SK-N-SH (cell line): ENCODE measurements around the gene ARG2.

Experiments
- CTCF ChIP-seq: fragments of 200-600 bp; sonication (generic); IDR thresholded peaks from 2 replicates; pipeline ENCODE4 v1.6.1; 2017; ENCODE audit warnings: antibody characterized with exemption, mild to moderate bottlenecking, moderate library complexity
- EZH2phosphoT487 ChIP-seq: fragments of 200-600 bp; sonication (generic); IDR thresholded peaks from 2 replicates; pipeline ENCODE4 v1.6.1; 2017; ENCODE audit warnings: low read depth, mixed run types, mild to moderate bottlenecking, antibody characterized with exemption, moderate library complexity, borderline replicate concordance
- FOXM1 ChIP-seq: IDR thresholded peaks from 2 replicates; pipeline ENCODE4 v1.4.0; 2012; ENCODE audit warnings: low read depth, mild to moderate bottlenecking
- GATA2 ChIP-seq: sonication (generic); formaldehyde crosslinking; IDR thresholded peaks from 2 replicates; pipeline ENCODE4 v1.5.0; 2020; ENCODE audit warnings: mild to moderate bottlenecking, missing genetic modification reagents
- IRF3 ChIP-seq: fragments of 150-350 bp; IDR thresholded peaks from 2 replicates; pipeline ENCODE4 v1.6.1; 2016; ENCODE audit warnings: mild to moderate bottlenecking, low read depth, low read length
- JUND ChIP-seq: IDR thresholded peaks from 2 replicates; pipeline ENCODE4 v1.4.0; 2012
- MAX ChIP-seq: IDR thresholded peaks from 2 replicates; pipeline ENCODE4 v1.4.0; 2012; ENCODE audit warnings: low read depth
- MXI1 ChIP-seq: IDR thresholded peaks from 2 replicates; pipeline ENCODE4 v1.6.1; 2012; ENCODE audit warnings: mild to moderate bottlenecking, low read depth, low read length, improper control_type of control experiment
- NRF1 ChIP-seq: IDR thresholded peaks from 2 replicates; pipeline ENCODE4 v1.6.1; 2012; ENCODE audit warnings: low read depth, mild to moderate bottlenecking, low read length
- RAD21 ChIP-seq: IDR thresholded peaks from 2 replicates; pipeline ENCODE4 v1.6.1; 2012; ENCODE audit warnings: mild to moderate bottlenecking, low read length
- REST ChIP-seq: IDR thresholded peaks from 2 replicates; pipeline ENCODE4 v1.6.1; 2012; ENCODE audit warnings: mild to moderate bottlenecking, low read depth, low read length, moderate library complexity
- SIN3A ChIP-seq: IDR thresholded peaks from 2 replicates; pipeline ENCODE4 v1.6.1; 2012; ENCODE audit warnings: low read depth, mild to moderate bottlenecking, low read length, moderate library complexity, borderline replicate concordance
- TAF1 ChIP-seq: IDR thresholded peaks from 2 replicates; pipeline ENCODE4 v1.6.1; 2012; ENCODE audit warnings: low read depth, mild to moderate bottlenecking, low read length, moderate library complexity, borderline replicate concordance
- USF1 ChIP-seq: IDR thresholded peaks from 2 replicates; pipeline ENCODE4 v1.4.0; 2012; ENCODE audit warnings: low read depth, borderline replicate concordance

- TF ChIP-seq CTCF (no peak), MAX (no peak), JUND (no peak), GATA2 (CRISPR knock-in tag) (no peak), MXI1 (no peak), NRF1 (no peak), SIN3A (no peak), RAD21 (no peak), TAF1 (no peak), FOXM1 (no peak), USF1 (no peak), IRF3 (no peak), REST (no peak), EZH2phosphoT487 (no peak)
Observed at GRCh38 chr14:67630186-67630585, 10.5 kb downstream of the ARG2 start.
